GM18861 (cell line): ENCODE results near the gene SVIL.

ENCODE experiments used
- ATAC-seq: cut with Tn5 transposase; IDR thresholded peaks from one replicate; pipeline ENCODE4 v1.9.1; 2021; ENCODE audit not compliant: unreplicated experiment

Gene SVIL

GRCh38 chr10:29430101-29430500 is 204.7 kb downstream of the SVIL start:
- no peak for ATAC-seq

- no peak for ATAC-seq
These were observed 206.3 kb downstream of the SVIL start for GRCh38 chr10:29428486-29428885.

- no peak for ATAC-seq
These were observed 207.1 kb downstream of the SVIL start for GRCh38 chr10:29427667-29428066.

GRCh38 chr10:29426420-29426819 is 208.4 kb downstream of the SVIL start:
- ATAC-seq: no peak

GRCh38 chr10:29424017-29424416 is 210.8 kb downstream of the SVIL start:
- no peak for ATAC-seq

GRCh38 chr10:29420744-29421143 is 214.0 kb downstream of the SVIL start:
- ATAC-seq: no peak

- ATAC-seq: no peak
These were observed 217.4 kb downstream of the SVIL start for GRCh38 chr10:29417324-29417723.

GRCh38 chr10:29415876-29416275 is 218.9 kb downstream of the SVIL start:
- ATAC-seq: no peak

GRCh38 chr10:29414501-29414900 is 220.3 kb downstream of the SVIL start:
- ATAC-seq: no peak

- no peak for ATAC-seq
These were observed 222.3 kb downstream of the SVIL start for GRCh38 chr10:29412485-29412884.

- no peak for ATAC-seq
These were observed 223.0 kb downstream of the SVIL start for GRCh38 chr10:29411666-29412315.

GRCh38 chr10:29409241-29410054 is 225.3 kb downstream of the SVIL start:
- peak; percentile 50 for ATAC-seq

GRCh38 chr10:29408847-29409240 is 225.9 kb downstream of the SVIL start:
- ATAC-seq: peak; percentile 9
